Suprapubic skin (tissue), 4 donors: ENCODE data around the gene CPS1.

Experiments used
- CTCF ChIP-seq, 2 donors: fragments of 200-600 bp in 1 of 2; fragments of 450-650 bp in 1 of 2; sonication (generic) in 1 of 2; IDR thresholded peaks; one replicate each; pipeline ENCODE4 v1.5.1; 2016 to 2019; ENCODE audit warnings: antibody characterized with exemption in 2 of 2, mild to moderate bottlenecking in 1 of 2, moderate library complexity in 1 of 2
- EP300 ChIP-seq: sonication (generic); formaldehyde crosslinking; IDR thresholded peaks from one replicate; pipeline ENCODE4 v1.6.1; 2017; ENCODE audit warnings: antibody characterized with exemption
- POLR2A ChIP-seq, 2 donors: fragments of 450-650 bp; IDR thresholded peaks; one replicate each; pipeline ENCODE4 v1.6.1; 2017; ENCODE audit warnings: antibody characterized with exemption in 2 of 2, mild to moderate bottlenecking in 2 of 2, moderate library complexity in 2 of 2
- POLR2AphosphoS5 ChIP-seq, 3 donors: sonication (generic); formaldehyde crosslinking; IDR thresholded peaks; one replicate each; pipeline ENCODE4 v1.6.1; 2017; ENCODE audit warnings: antibody characterized with exemption in 3 of 3

GRCh38 chr2:210722092-210722491 is 165.7 kb downstream of the CPS1 start:
- TF ChIP-seq CTCF (IDR thresholded peaks at IDR 0.05) (no peak), EP300 (no peak), POLR2A (IDR thresholded peaks at IDR 0.05) (no peak), POLR2AphosphoS5 (IDR thresholded peaks at IDR 0.05) (no peak)
